Common myeloid progenitor, CD34-positive (primary cell): ENCODE data around the gene DTD1.

Experiments used
- CTCF ChIA-PET: fragments of 350-600 bp; sonication (Branson Sonifier 250); formaldehyde crosslinking; loops from one replicate; lab custom pipeline; 2021; ENCODE audit warnings: antibody characterized with exemption; lab: Charles Lee
- POLR2A ChIA-PET: fragments of 350-600 bp; sonication (Branson Sonifier 250); formaldehyde crosslinking; loops from one replicate; lab custom pipeline; 2021; ENCODE audit warnings: antibody characterized with exemption; lab: Charles Lee
- DNase-seq, 3 donors: peaks; one replicate each; pipeline versions ENCODE4 v3.0.0 to v3.0.0-alpha.2; 2013
- H3K27ac ChIP-seq, 2 experiments: 1 replicate in 1 of 2; 2 replicates in 1 of 2; pipeline ENCODE4 v1.7.0; 2013; ENCODE audit warnings: inconsistent platforms in 2 of 2, low read length in 2 of 2, mild to moderate bottlenecking in 2 of 2, low read depth in 1 of 2, moderate library complexity in 1 of 2; ENCODE audit not compliant: severe bottlenecking in 2 of 2, insufficient read depth in 1 of 2, poor library complexity in 1 of 2
- H3K27me3 ChIP-seq, 5 experiments: replicated peaks in 2 of 5; 1 replicate in 3 of 5; 2 replicates in 2 of 5; pipeline versions ENCODE4 v1.6.1 to v1.7.0; 2013; ENCODE audit warnings: low read length in 4 of 5, mild to moderate bottlenecking in 2 of 5, moderate library complexity in 2 of 5, inconsistent platforms in 1 of 5; ENCODE audit not compliant: insufficient read depth in 5 of 5, control insufficient read depth in 4 of 5
- H3K36me3 ChIP-seq, 4 experiments: 1 replicate in 2 of 4; 2 replicates in 2 of 4; pipeline versions ENCODE4 v1.6.1 to v1.7.0; 2013; ENCODE audit warnings: low read length in 3 of 4, control low read depth in 1 of 4, mild to moderate bottlenecking in 1 of 4; ENCODE audit not compliant: control insufficient read depth in 4 of 4, insufficient read depth in 4 of 4
- H3K4me1 ChIP-seq, 4 experiments: 1 replicate in 3 of 4; 2 replicates in 1 of 4; pipeline versions ENCODE4 v1.6.1 to v1.7.1; 2013; ENCODE audit warnings: low read length in 3 of 4, mild to moderate bottlenecking in 3 of 4, control low read depth in 1 of 4, inconsistent platforms in 1 of 4, moderate library complexity in 1 of 4; ENCODE audit not compliant: control insufficient read depth in 4 of 4, insufficient read depth in 4 of 4; ENCODE audit errors: control extremely low read depth in 1 of 4
- H3K4me3 ChIP-seq, 7 experiments: 1 replicate in 4 of 7; 2 replicates in 3 of 7; pipeline versions ENCODE4 v1.5.1 to v1.7.0; 2013; ENCODE audit warnings: mild to moderate bottlenecking in 7 of 7, low read length in 6 of 7, moderate library complexity in 6 of 7, inconsistent platforms in 2 of 7, low read depth in 2 of 7, control low read depth in 1 of 7; ENCODE audit not compliant: insufficient read depth in 4 of 7, control insufficient read depth in 1 of 7; ENCODE audit errors: extremely low read depth in 1 of 7
- H3K9me3 ChIP-seq, 5 experiments: 1 replicate in 4 of 5; 2 replicates in 1 of 5; pipeline versions ENCODE4 v1.6.1 to v1.7.1; 2013; ENCODE audit warnings: low read length in 4 of 5, mild to moderate bottlenecking in 2 of 5, inconsistent platforms in 1 of 5, low read depth in 1 of 5, moderate library complexity in 1 of 5; ENCODE audit not compliant: control insufficient read depth in 4 of 5, insufficient read depth in 2 of 5; ENCODE audit errors: control extremely low read depth in 1 of 5
- WGBS: methylation state at CpG from one replicate; pipeline ENCODE4 v1.1.5; 2013; ENCODE audit not compliant: insufficient coverage; 5-methylcytosine and 5-hydroxymethylcytosine counted together

Gene DTD1

GRCh38 chr20:18740726-18741125 is 152.9 kb downstream of the DTD1 start:
- no peak overlapping the region for H3K27ac ChIP-seq
- no peak for DNase-seq
- CTCF ChIA-PET = no interaction called here
- H3K4me1 ChIP-seq = no peaks in the 10 kb centered on the region
- no peaks in the 10 kb centered on the region for H3K27me3 ChIP-seq
- no peak overlapping the region for H3K4me3 ChIP-seq
- POLR2A ChIA-PET = interaction anchor here (0.6 kb wide), 1 partner anchor 27 kb away, joined by 4 read pairs; no protein-coding TSS in a partner anchor
- H3K36me3 ChIP-seq = peaks cover 0 to 15% (median 8%) of the 10 kb centered on the region in 4 experiments
- no CpG with 5 or more reads among the region's 3 CpGs for WGBS
- no peaks in the 10 kb centered on the region for H3K9me3 ChIP-seq

GRCh38 chr20:18742841-18743240 is 155.0 kb downstream of the DTD1 start:
- Histone ChIP-seq H3K4me1 (no peaks in the 10 kb centered on the region), H3K9me3 (no peaks in the 10 kb centered on the region), H3K27me3 (no peaks in the 10 kb centered on the region), H3K36me3 (peaks cover 0 to 23% (median 8%) of the 10 kb centered on the region in 4 experiments), H3K27ac (no peak overlapping the region), H3K4me3 (no peak overlapping the region)
- POLR2A ChIA-PET = no interaction called here
- 94% methylated on average over 3 of the region's 3 CpGs for WGBS
- CTCF ChIA-PET = no interaction called here
- DNase-seq = no peak

- no peaks in the 10 kb centered on the region for H3K4me1 ChIP-seq
- POLR2A ChIA-PET = no interaction called here
- H3K4me3 ChIP-seq = no peak overlapping the region
- CTCF ChIA-PET = no interaction called here
- no peak for DNase-seq
- H3K36me3 ChIP-seq = peaks cover 0 to 23% (median 10%) of the 10 kb centered on the region in 4 experiments
- H3K27me3 ChIP-seq = no peaks in the 10 kb centered on the region
- no peak overlapping the region for H3K27ac ChIP-seq
- WGBS = 100% methylated on average over 10 of the region's 11 CpGs
- no peaks in the 10 kb centered on the region for H3K9me3 ChIP-seq
These were observed 156.0 kb downstream of the DTD1 start for GRCh38 chr20:18743665-18744440.

- Histone ChIP-seq H3K9me3 (no peaks in the 10 kb centered on the region), H3K36me3 (peaks cover 0 to 23% (median 10%) of the 10 kb centered on the region in 4 experiments), H3K4me1 (no peaks in the 10 kb centered on the region), H3K27ac (no peak overlapping the region), H3K27me3 (no peaks in the 10 kb centered on the region), H3K4me3 (no peak overlapping the region)
- WGBS = 71% methylated on average over 4 of the region's 5 CpGs
- ChIA-PET POLR2A (no interaction called here), CTCF (no interaction called here)
- DNase-seq = no peak
These were observed 159.2 kb downstream of the DTD1 start for GRCh38 chr20:18747090-18747489.

- ChIA-PET POLR2A (no interaction called here), CTCF (no interaction called here)
- Histone ChIP-seq H3K27ac (no peak overlapping the region), H3K4me3 (no peak overlapping the region), H3K4me1 (peaks cover 0 to 5% (median 3%) of the 10 kb centered on the region in 4 experiments), H3K36me3 (peaks cover 0 to 22% (median 9%) of the 10 kb centered on the region in 4 experiments), H3K27me3 (no peaks in the 10 kb centered on the region), H3K9me3 (no peaks in the 10 kb centered on the region)
- no peak for DNase-seq
- WGBS = 97% methylated on average over 5 of the region's 5 CpGs
These were observed 161.1 kb downstream of the DTD1 start for GRCh38 chr20:18748987-18749386.

GRCh38 chr20:18749528-18749927 is 161.7 kb downstream of the DTD1 start:
- no peak overlapping the region for H3K27ac ChIP-seq
- no peak overlapping the region for H3K4me3 ChIP-seq
- no peaks in the 10 kb centered on the region for H3K27me3 ChIP-seq
- H3K9me3 ChIP-seq = no peaks in the 10 kb centered on the region
- no peak for DNase-seq
- peaks cover 0 to 18% (median 9%) of the 10 kb centered on the region in 4 experiments for H3K36me3 ChIP-seq
- POLR2A ChIA-PET = no interaction called here
- CTCF ChIA-PET = no interaction called here
- peaks cover 0 to 10% (median 5%) of the 10 kb centered on the region in 4 experiments for H3K4me1 ChIP-seq
- WGBS = 98% methylated on average over 6 of the region's 7 CpGs

GRCh38 chr20:18750735-18751134 is 162.9 kb downstream of the DTD1 start:
- WGBS = 50% methylated on average over 1 of the region's 1 CpG
- Histone ChIP-seq H3K9me3 (no peaks in the 10 kb centered on the region), H3K36me3 (peaks cover 0 to 8% (median 2%) of the 10 kb centered on the region in 4 experiments), H3K4me3 (no peak overlapping the region), H3K4me1 (peaks cover 0 to 10% (median 5%) of the 10 kb centered on the region in 4 experiments), H3K27ac (no peak overlapping the region), H3K27me3 (no peaks in the 10 kb centered on the region)
- DNase-seq = no peak
- POLR2A ChIA-PET = no interaction called here
- CTCF ChIA-PET = interaction anchor here (0.7 kb wide), 1 partner anchor 11 kb away, joined by 3 read pairs; no protein-coding TSS in a partner anchor
